HG02981 (cell line): ENCODE measurements around the gene KDELR1.
"Not testable (repeated sequence)": the region's sequence is repeated elsewhere in the genome, so short reads cannot be mapped to it uniquely, and the experiment has no call there.

Experiments
- ATAC-seq: cut with Tn5 transposase; IDR thresholded peaks from one replicate; pipeline ENCODE4 v1.9.1; 2021; ENCODE audit warnings: mild to moderate bottlenecking, moderate library complexity; ENCODE audit not compliant: unreplicated experiment

Gene KDELR1

GRCh38 chr19:48397263-48398101, 6.1 kb upstream of the KDELR1 start:
- no peak for ATAC-seq

DNA sequence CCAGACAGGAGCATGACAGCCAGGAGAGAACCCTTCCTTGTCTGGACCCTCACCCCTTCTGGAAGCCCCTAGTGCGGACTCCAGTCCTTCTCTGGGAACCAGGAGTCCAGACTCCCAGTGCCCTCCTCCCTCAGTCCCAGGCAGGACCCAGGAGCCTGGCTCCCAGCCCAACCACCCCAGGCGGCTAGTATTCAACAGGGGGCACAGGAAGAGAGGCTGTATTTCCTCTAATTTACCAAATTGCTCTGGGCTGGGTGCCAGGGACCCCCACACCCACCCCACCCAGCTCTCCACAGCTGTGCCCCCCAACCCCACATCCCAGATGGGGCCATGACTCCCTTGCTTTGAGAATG, 5.4 kb upstream of the KDELR1 start:
- ATAC-seq = no peak

- no peak for ATAC-seq
Measured at GRCh38 chr19:48396016-48396823, 4.9 kb upstream of the KDELR1 start.

DNA sequence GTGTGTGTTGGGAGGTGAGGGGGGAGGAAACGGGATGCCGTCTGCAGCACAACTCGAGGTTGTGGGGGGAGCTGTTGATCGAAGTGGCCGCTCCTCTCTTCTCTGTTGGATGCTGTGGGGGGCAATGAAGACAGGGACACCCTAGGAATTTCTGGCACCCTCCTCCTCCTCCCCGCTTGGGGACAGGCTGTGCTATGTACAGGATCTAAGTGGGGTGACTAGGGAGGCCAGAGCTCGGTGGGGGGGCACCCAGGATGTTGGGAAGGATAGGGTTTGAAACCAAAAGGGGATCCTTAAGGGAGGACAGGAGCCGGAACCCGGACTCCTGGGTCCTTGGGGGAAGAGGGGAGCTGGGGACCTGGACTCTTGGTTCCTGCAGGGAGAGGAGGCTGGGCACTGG, 4.1 kb upstream of the KDELR1 start:
- no peak for ATAC-seq

DNA sequence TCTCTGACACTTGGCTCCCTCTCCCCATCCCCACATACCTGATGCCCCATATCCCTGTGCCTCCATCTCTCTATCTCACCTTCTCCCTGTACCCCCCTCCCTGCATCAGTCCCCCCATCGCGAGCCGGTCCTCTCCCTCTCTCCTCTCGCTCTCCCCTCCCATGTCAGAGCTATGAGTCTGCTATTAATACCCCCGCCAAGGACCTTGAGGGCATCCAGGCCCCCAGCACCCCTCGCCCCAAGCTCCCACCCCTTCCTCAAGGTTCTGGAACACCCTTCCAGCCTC, 3.8 kb upstream of the KDELR1 start:
- no peak for ATAC-seq

DNA sequence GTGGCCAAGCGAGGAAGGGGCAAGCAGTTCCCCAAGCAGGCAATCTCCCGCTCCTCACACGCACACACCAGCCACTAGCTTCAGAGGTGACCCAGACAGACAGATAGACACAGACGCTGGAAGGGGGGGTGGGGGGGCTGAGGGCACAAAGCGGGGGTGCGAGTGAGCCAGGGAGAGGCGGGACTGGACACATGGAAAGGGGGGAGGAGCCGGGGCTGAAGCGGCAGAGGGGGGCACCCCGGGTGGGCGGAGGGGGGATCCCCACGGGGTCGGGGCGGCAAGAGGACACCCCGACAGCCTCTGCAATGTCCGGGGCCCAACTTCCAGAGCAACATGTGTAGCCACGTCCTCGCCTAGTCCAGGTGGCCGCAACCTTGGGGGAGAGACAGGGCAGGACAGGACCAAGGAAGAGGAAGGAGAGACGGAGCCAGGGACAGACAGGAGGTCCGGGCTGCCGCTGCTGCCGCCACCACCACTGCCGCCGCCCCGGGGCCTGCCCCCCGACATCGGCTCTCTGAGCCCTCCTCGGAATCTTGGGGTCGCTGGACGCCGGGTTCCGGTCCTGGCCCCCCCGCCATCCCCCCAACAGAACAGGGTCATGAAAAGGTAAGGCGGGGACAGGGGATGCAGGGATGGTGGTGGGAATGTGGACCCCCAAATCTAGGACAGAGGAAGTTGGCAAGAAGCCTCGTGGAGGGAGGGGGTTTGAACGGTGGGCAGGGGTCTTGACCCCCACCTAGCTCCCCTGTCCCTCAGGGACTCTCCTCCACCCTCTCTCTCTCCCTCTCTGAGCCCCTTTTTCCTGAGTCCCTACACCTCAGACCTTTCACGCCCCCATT, 3.2 kb upstream of the KDELR1 start:
- no peak for ATAC-seq

DNA sequence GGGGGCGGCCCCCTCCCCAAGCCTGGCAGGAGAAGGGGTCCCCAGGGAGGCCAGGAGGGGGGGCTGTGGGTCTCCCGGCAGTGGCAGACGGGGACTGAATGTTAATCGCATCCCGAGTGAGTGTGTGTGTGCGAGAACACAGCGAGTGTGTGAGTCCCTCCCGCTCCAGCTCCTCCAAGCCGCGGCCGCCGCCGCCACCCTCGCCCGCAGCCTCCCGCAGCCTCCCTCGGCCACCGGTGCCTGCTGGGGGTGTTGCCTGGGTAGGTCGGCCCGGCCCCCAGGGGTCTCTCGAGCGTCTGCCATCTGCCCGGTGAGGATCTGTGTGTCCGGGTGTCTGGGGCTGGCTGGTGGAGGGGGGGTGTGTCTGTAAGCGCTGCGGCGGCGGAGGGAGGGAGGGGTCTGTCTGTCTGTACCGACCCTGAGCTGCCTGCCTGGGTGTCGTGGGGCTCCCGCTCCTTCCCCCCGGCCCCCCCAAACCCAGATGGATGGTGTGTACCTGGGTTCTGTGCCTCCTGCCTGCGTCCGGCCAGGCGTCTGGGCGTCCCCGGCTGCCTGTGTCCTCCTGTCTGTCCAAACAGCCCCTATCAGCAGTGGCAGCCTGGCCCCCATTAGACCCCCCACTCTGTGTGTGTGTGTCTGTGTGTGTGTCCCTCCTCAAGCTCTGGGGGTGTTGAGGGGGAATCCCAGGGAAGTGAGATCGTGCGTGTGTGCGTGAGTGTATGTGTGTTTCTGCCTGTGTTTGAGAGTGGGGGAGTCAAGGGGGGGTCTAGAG, 2.4 kb upstream of the KDELR1 start, which contains the start of gene GRIN2D:
Gene GRIN2D (plus strand): TSS at position 110 of the 772 bp plus-strand sequence. CDS start 4,725 bp downstream, outside the sequence.
- ATAC-seq = no peak

DNA sequence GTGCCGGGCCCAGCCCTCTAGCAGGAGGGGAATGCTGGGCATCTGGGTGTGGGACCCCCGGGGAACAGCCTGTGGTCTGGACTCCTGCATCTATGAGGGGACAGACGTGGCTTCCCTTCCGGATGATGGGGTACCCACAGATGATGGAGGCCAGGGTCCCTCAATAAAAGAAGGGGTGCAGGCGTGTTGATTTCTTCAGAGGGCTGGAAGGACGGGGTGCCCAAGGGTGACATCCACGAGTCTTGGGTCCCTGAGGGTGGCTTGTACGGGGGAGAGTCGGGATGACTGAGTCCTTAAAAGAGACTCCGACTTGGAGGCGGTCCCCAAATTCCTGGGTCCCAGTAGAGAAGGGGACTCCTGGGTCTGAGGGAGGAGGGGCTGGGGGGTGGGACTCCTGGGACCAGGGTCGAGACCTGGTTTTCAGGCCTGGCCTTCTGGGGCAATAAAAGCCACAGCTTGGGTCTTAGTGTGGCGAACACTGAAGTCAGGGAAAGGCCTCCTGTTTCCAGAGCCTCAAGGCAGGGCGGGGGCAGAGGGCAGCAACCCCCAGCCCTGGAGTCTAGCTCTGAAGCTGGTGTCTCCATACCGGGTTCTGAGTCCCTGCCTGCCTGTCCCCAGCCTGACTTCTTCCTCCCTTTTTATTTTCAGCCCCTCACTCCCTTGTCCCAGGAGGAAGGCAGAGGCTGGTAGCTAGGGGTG, 1.7 kb upstream of the KDELR1 start:
- ATAC-seq = no peak

- not testable (repeated sequence) for ATAC-seq
Measured at GRCh38 chr19:48392006-48392344, 624 bp upstream of the KDELR1 start.

DNA sequence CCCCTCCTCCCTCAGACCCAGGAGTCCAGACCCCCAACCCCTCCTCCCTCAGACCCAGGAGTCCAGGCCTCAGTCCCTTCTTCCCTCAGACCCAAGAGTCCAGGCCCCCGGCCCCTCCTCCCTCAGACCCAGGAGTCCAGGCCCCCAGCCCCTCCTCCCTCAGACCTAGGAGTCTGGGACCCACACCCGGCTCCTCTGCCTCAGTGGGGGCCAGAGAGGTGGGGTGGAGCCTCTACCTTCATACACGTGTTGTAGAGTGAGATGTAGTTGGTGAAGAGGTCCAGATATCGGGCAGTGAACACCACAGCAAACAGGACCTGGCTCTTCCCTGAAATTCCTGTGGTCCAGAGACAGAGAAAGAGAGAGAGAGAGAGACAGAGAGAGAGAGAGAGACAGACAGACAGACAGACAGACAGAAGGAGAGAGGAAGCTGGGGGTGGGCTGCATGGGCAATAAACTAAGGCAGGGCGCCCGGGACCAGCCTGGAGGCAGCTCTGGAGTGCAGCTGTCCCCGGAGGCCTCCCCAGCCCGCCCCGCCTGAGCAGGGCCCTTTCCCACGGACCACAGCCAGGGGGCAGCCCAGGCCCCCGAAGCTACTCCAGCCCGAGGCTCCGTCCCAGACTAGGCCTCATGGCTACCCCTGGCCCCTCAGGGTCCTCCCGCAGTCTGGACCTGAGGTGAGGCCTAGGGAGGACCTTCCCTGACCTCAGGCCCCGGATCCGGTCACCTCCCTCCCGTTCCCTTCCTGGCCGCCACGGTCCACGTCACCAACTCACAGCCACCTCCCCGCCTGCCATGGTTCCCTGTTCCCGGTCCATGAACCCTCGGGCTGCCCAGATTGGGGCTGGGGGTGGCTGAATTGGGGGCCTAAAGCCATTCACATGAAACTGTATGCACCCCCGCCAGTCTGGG, 907 bp downstream of the KDELR1 start:
- ATAC-seq = no peak

DNA sequence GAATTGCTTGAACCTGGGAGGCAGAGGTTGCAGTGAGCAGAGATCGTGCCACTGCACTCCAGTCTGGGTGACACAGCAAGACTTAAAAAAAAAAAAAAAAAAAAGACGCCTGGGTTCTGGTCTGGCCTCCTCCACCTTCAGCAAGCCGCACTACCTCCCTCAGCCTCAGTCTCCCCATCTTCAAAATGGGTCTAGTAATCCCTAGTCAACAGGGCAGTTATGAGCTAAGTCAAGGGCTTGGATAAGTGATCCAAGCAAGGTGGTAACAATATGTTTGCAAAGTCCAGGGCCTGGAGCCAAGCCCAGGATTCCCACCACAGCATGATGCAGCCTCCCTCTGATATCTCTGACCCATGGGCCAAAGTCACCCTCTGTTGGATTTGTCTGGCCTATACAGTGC, 4.4 kb downstream of the KDELR1 start:
- no peak for ATAC-seq

DNA sequence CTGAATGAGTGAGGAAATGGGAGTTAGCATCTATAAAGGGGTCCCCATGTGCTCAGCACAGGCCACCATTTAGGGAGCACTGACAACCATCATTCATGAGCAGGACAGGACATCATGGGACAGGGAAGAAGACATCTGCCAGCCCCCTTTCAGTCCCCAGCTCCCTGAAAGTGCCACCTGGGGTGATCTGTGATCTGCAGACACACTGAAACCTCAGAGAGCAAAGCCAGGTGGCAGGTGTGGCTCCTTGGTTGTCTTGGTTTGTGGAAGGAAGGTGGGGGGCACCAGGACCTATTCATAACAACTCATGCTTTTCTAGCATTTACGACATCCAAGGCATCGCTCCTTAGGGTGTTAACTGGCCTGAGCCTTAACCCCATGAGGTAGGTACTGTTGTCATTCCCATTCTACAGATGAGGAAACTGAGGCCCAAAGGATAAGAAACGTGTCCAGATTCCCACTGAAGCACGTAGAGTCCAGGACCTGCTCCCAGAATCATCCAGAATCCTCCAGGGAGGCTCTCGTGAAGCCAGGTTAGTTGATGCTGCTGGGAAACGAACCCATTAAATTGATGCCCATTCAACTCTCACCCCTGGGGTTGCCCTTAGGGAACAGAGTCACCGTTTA, 5.8 kb downstream of the KDELR1 start:
- ATAC-seq = no peak

DNA sequence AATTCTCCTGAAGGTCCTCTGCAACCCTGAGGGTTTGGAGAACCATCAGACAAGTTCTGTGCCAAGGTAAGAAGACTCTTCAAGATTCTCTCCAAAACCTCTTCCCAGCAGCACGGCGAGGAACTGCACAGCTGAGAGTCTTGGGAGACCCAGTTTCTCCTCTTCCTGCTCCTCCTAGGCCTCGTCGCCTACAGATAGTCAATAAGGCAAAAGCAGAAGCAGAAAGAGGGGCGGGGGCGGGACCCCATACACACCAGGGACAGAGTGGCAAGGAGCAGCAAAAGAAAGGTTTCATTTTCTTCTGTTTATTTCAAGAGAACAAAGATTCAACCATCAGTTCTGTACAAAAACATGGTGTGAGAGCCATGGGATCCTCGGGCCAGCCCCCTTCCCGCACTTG, 9.1 kb downstream of the KDELR1 start:
- ATAC-seq = no peak

- no peak for ATAC-seq
Measured at GRCh38 chr19:48381178-48381950, 10.0 kb downstream of the KDELR1 start.

- no peak for ATAC-seq
Measured at GRCh38 chr19:48379058-48379457, 12.3 kb downstream of the KDELR1 start.

DNA sequence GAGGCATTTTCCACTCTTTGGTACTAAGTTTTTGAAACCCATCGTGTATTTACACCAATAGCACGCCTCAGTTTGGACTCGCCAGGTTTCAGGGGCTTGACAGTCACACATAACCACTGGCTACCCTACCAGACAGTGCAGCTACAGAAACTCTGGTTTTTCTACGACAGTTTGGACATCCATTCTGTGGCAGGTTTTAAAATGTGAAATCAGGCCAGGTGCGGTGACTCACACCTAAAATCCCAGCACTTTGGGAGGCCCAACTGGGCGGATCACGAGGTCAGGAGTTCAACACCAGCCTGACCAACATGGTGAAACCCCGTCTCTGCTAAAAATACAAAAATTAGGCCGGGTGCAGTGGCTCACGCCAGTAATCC, 13.2 kb downstream of the KDELR1 start:
- no peak for ATAC-seq

DNA sequence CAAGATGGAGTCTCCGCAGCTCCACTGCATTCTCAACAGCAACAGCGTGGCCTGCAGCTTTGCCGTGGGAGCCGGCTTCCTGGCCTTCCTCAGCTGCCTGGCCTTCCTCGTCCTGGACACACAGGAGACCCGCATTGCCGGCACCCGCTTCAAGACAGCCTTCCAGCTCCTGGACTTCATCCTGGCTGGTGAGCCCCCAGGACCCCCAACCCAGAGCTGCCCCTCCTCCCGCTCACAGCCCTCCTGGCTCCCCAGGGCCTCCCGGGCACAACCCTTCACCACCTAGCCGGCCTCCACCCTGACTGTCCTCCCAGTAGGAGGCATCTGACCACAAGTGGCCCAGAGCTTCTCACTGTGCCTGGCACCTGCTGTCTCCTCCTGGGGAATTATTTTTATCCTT, 17.8 kb downstream of the KDELR1 start:
- ATAC-seq = no peak

DNA sequence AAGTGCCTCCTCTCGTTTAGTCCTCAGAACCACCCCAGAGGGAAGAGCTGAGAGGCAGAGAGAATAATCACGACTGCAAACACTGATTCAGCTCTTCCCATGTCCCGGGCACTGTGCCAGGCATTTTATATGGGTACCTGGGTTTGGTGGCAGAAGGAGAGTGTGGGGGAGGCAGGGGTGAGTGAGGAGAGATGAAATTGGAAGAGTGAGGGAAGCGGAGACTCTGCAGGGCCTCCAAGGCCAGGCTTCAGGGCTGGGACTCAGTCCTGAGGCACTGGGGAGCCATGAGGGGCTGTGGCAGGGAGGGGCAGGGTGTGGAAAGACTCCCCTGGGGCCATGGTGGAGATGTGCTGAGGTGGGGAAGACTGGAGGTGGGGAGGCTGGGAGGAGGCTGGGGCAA, 18.4 kb downstream of the KDELR1 start:
- ATAC-seq = no peak
